ENCODE results near the gene GABRG3. TPM values are rescaled to one million over a fixed set of nuclear protein-coding genes. Genes with fewer than 3 reads are reported as not detected.

GABRG3 gene
- total RNA-seq, 2 experiments from 2014 or later, result not detected

DNA sequence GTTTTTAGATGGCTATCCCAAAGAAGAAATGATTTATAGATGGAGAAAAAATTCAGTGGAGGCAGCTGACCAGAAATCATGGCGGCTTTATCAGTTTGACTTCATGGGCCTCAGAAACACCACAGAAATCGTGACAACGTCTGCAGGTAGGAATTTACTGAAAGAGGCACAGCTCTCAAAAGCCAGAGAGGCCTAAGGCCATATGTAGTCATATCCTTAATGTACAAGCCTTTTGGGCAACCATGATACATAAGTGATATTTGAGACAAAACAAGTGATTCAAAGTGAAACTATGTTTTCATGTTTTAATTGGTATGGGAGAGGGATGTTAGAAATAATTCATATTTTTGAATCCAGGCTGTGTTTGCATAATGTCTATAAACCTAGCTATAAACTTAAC is 509.7 kb downstream of the GABRG3 start:
- intact Hi-C loops (cut with DNase I, micrococcal nuclease), result no loop called here
- no peak overlapping the region for H3K4me3 ChIP-seq (ENCODE audit: low read length)
- Mint-ChIP-seq H3K27me3 (no peaks in the 10 kb centered on the region), H3K36me3 (ENCODE audit: low read depth) (no peaks in the 10 kb centered on the region), H3K27ac (no peak overlapping the region), H3K4me1 (ENCODE audit: low read depth) (no peaks in the 10 kb centered on the region), H3K9me3 (peaks cover 12% of the 10 kb centered on the region), H3K4me3 (no peak overlapping the region)
- TF ChIP-seq, protein P1, sequence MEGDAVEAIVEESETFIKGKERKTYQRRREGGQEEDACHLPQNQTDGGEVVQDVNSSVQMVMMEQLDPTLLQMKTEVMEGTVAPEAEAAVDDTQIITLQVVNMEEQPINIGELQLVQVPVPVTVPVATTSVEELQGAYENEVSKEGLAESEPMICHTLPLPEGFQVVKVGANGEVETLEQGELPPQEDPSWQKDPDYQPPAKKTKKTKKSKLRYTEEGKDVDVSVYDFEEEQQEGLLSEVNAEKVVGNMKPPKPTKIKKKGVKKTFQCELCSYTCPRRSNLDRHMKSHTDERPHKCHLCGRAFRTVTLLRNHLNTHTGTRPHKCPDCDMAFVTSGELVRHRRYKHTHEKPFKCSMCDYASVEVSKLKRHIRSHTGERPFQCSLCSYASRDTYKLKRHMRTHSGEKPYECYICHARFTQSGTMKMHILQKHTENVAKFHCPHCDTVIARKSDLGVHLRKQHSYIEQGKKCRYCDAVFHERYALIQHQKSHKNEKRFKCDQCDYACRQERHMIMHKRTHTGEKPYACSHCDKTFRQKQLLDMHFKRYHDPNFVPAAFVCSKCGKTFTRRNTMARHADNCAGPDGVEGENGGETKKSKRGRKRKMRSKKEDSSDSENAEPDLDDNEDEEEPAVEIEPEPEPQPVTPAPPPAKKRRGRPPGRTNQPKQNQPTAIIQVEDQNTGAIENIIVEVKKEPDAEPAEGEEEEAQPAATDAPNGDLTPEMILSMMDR (IDR thresholded peaks at IDR 0.05), result no peak
- ATAC-seq (ENCODE audit: poor library complexity) (no peak), DNase-seq (no peak)
- H3K27ac ChIP-seq (ENCODE audit: low read depth in 1 of 2, low read length in 2 of 2), result no peak overlapping the region
- H3K27me3 ChIP-seq (ENCODE audit: control insufficient read depth in 1 of 2, insufficient read depth in 2 of 2, low read length in 2 of 2), result no peaks in the 10 kb centered on the region
- no peaks in the 10 kb centered on the region for H3K36me3 ChIP-seq (ENCODE audit: insufficient read depth, low read length)
- ChIA-PET POLR2A (no interaction called here), CTCF (no interaction called here)
- no peaks in the 10 kb centered on the region for H3K4me1 ChIP-seq (ENCODE audit: insufficient read depth, low read length)
- peaks cover 0 to 24% of the 10 kb centered on the region in 2 experiments for H3K9me3 ChIP-seq (ENCODE audit: control insufficient read depth in 1 of 2, insufficient read depth in 1 of 2, low read length in 2 of 2)

DNA sequence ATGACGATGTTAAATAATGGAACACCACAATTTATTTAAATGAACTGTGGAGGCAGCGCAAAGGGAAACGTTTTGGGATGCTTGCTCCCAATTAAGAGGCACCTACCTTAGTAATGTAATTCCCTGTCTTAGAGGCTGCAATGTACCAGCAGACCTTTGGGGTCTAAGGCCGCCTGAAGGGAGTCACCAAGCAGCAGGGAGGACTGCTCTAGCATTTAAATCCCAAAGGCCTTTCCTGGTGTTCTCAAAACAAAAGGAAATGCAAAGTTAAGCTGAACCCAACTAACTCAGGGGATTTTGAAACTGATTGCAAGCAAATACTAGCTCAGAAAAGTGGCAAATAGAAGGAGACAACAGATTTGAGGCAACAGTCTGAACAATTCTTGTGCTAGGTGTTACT is 510.8 kb downstream of the GABRG3 start:
- intact Hi-C loops (cut with DNase I, micrococcal nuclease), result no loop called here
- H3K36me3 ChIP-seq (ENCODE audit: insufficient read depth, low read length), result no peaks in the 10 kb centered on the region
- H3K27me3 Mint-ChIP-seq, result no peaks in the 10 kb centered on the region
- H3K36me3 Mint-ChIP-seq (ENCODE audit: low read depth), result no peaks in the 10 kb centered on the region
- POLR2A ChIA-PET, result no interaction called here
- peaks cover 0 to 24% of the 10 kb centered on the region in 2 experiments for H3K9me3 ChIP-seq (ENCODE audit: control insufficient read depth in 1 of 2, insufficient read depth in 1 of 2, low read length in 2 of 2)
- DNase-seq (no peak), ATAC-seq (ENCODE audit: poor library complexity) (no peak)
- no peak overlapping the region for H3K27ac ChIP-seq (ENCODE audit: low read depth in 1 of 2, low read length in 2 of 2)
- H3K4me3 ChIP-seq (ENCODE audit: low read length), result no peak overlapping the region
- CTCF ChIA-PET, result no interaction called here
- no peak overlapping the region for H3K27ac Mint-ChIP-seq
- TF ChIP-seq, protein P1 (IDR thresholded peaks at IDR 0.05), result no peak
- no peaks in the 10 kb centered on the region for H3K4me1 Mint-ChIP-seq (ENCODE audit: low read depth)
- no peaks in the 10 kb centered on the region for H3K4me1 ChIP-seq (ENCODE audit: insufficient read depth, low read length)
- peaks cover 12% of the 10 kb centered on the region for H3K9me3 Mint-ChIP-seq
- no peak overlapping the region for H3K4me3 Mint-ChIP-seq
- H3K27me3 ChIP-seq (ENCODE audit: control insufficient read depth in 1 of 2, insufficient read depth in 2 of 2, low read length in 2 of 2), result no peaks in the 10 kb centered on the region

DNA sequence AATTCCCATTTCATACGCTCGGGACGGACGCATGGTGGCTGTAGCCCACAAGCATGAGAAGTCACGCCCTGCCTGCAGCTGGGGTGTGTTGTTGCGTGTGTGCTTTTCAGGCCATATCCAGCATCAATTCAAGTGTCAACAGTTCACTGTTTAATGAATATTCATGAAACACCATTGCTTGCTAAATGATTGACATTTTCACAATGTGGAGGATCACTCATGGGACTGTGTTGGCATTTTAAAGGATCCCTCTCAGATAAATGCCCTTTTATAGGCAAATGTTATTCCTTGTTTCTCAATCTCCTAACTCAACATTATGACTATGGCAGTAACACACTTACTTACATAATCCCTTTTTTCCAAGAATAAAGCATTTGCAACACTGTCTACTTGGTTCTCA is 511.3 kb downstream of the GABRG3 start:
- H3K27ac ChIP-seq (ENCODE audit: low read depth in 1 of 2, low read length in 2 of 2), result no peak overlapping the region
- H3K36me3 ChIP-seq (ENCODE audit: insufficient read depth, low read length), result no peaks in the 10 kb centered on the region
- H3K4me1 Mint-ChIP-seq (ENCODE audit: low read depth), result no peaks in the 10 kb centered on the region
- intact Hi-C loops (cut with DNase I, micrococcal nuclease), result no loop called here
- peaks cover 11% of the 10 kb centered on the region for H3K9me3 Mint-ChIP-seq
- ATAC-seq (ENCODE audit: poor library complexity), result no peak
- H3K4me1 ChIP-seq (ENCODE audit: insufficient read depth, low read length), result no peaks in the 10 kb centered on the region
- DNase-seq, result no peak
- no peak overlapping the region for H3K27ac Mint-ChIP-seq
- H3K27me3 Mint-ChIP-seq, result no peaks in the 10 kb centered on the region
- peaks cover 0 to 24% of the 10 kb centered on the region in 2 experiments for H3K9me3 ChIP-seq (ENCODE audit: control insufficient read depth in 1 of 2, insufficient read depth in 1 of 2, low read length in 2 of 2)
- H3K4me3 Mint-ChIP-seq, result no peak overlapping the region
- ChIA-PET CTCF (no interaction called here), POLR2A (no interaction called here)
- no peaks in the 10 kb centered on the region for H3K27me3 ChIP-seq (ENCODE audit: control insufficient read depth in 1 of 2, insufficient read depth in 2 of 2, low read length in 2 of 2)
- no peaks in the 10 kb centered on the region for H3K36me3 Mint-ChIP-seq (ENCODE audit: low read depth)
- no peak overlapping the region for H3K4me3 ChIP-seq (ENCODE audit: low read length)
- TF ChIP-seq, protein P1 (IDR thresholded peaks at IDR 0.05), result no peak

Measured in CD4-positive, alpha-beta T cell (primary cell).